ENCODE measurements around the gene INSRR. TPM values are rescaled to one million over a fixed set of nuclear protein-coding genes. Genes with fewer than 3 reads are reported as not detected.

Gene INSRR
- total and polyA plus RNA-seq, 9 donors = 0.02 to 0.15 TPM; not detected in 7

DNA sequence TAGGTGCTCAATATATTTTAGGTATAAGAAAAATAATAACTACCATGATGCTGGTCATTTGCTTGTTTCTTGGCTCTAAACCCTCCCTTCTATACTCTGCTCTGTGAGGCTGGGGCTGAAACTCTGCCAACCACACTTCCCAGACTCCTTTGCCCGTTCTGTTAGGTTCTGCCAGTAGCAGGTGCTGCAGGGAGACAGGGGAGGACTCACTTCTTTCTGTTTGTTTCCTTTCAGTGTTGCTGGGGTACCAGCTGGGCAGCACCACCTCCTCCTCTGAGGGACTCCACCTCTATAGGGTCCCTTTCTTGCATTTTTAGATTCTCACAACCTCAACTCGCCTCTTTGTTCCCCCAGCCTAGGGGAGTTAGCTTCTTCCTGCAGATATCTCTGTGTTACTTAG is 25.3 kb downstream of the INSRR start:
- Histone ChIP-seq H3K4me1 (ENCODE audit: insufficient read depth) (no peaks in the 10 kb centered on the region), H3K27ac (no peak overlapping the region), H3K27me3 (no peaks in the 10 kb centered on the region), H3K9me3 (no peaks in the 10 kb centered on the region), H3K36me3 (no peaks in the 10 kb centered on the region), H3K4me3 (no peak overlapping the region)
- TF ChIP-seq, protein P1, sequence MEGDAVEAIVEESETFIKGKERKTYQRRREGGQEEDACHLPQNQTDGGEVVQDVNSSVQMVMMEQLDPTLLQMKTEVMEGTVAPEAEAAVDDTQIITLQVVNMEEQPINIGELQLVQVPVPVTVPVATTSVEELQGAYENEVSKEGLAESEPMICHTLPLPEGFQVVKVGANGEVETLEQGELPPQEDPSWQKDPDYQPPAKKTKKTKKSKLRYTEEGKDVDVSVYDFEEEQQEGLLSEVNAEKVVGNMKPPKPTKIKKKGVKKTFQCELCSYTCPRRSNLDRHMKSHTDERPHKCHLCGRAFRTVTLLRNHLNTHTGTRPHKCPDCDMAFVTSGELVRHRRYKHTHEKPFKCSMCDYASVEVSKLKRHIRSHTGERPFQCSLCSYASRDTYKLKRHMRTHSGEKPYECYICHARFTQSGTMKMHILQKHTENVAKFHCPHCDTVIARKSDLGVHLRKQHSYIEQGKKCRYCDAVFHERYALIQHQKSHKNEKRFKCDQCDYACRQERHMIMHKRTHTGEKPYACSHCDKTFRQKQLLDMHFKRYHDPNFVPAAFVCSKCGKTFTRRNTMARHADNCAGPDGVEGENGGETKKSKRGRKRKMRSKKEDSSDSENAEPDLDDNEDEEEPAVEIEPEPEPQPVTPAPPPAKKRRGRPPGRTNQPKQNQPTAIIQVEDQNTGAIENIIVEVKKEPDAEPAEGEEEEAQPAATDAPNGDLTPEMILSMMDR (IDR thresholded peaks at IDR 0.05) = no peak
- TF ChIP-seq POLR2A (IDR thresholded peaks at IDR 0.05) (no peak), EP300 (IDR thresholded peaks at IDR 0.05) (no peak)
- WGBS, 3 donors = 56 to 59% (median 59%) methylated on average over 2 of the region's 2 CpGs
- intact Hi-C loops (cut with DNase I) = no loop called here
- DNase-seq = no peak

DNA sequence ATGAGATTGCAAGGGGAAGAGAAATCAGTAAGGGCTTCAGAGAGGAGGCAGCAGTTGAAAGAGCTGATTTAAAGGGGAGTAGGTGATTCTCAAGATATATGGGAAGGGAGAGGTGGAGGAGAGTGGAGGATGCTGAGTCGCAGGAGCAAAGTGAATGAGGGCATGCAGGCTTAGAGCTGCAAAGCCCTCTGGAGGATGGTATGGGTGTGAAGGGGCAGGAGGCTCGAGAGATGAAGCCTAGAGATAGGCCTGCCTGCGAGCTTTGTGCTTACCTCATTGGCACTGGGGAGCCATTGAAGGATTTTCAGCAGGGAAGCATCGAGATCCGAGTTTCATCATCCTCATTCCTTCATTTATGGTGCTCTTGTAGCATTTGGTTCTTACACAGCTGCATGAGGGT is 26.5 kb downstream of the INSRR start:
- Histone ChIP-seq H3K4me3 (no peak overlapping the region), H3K9me3 (no peaks in the 10 kb centered on the region), H3K27ac (no peak overlapping the region), H3K4me1 (ENCODE audit: insufficient read depth) (no peaks in the 10 kb centered on the region), H3K27me3 (no peaks in the 10 kb centered on the region), H3K36me3 (no peaks in the 10 kb centered on the region)
- whole genome bisulfite sequencing, 3 donors = 65 to 70% (median 69%) methylated on average over 5 of the region's 5 CpGs
- TF ChIP-seq EP300 (IDR thresholded peaks at IDR 0.05) (no peak), POLR2A (IDR thresholded peaks at IDR 0.05) (no peak)
- TF ChIP-seq, protein P1 (IDR thresholded peaks at IDR 0.05) = no peak
- DNase-seq = no peak
- intact Hi-C loops (cut with DNase I) = no loop called here

DNA sequence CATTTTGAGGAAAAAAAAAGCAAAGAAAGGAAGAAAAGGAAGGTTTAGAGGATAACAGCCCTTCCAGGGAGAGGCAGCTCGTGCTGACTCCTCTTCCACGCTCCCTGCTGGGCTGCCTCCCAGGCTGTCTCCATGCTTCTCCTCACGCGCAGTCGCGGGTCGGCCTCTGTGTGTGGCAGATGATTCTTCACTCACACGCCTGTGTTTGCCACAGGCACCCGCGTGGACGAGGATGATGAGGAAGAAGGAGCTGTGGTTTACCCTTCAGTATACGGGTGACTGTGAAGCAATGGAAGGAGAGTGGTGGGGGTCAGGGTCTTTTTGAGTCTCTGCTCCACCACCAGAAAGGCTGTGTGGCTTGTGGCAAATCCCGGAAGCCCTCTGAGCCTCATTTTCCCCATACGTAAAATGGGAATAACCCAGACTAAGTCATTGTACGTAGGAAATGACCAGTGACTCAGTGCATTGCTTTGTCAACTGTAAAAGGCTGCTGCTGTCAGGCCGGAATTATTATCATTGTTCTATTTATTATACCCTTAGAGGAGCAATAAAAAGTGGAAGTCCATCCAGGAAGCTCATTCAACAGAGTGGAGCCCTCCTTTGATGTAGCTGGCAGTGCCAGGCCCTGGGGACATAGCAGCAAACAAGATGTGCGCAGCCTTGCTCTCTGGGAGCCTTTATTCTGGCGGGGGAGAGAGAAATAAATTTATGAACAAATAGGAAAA is 30.4 kb downstream of the INSRR start:
- no peak overlapping the region for H3K4me3 ChIP-seq
- 67 to 80% (median 74%) methylated on average over 18 of the region's 18 CpGs for WGBS, 3 donors
- no peaks in the 10 kb centered on the region for H3K27me3 ChIP-seq
- TF ChIP-seq POLR2A (IDR thresholded peaks at IDR 0.05) (no peak), EP300 (IDR thresholded peaks at IDR 0.05) (no peak)
- TF ChIP-seq, protein P1 (IDR thresholded peaks at IDR 0.05) = no peak
- no peak for DNase-seq
- intact Hi-C loops (cut with DNase I) = no loop called here
- no peaks in the 10 kb centered on the region for H3K4me1 ChIP-seq (ENCODE audit: insufficient read depth)
- H3K9me3 ChIP-seq = no peaks in the 10 kb centered on the region
- no peaks in the 10 kb centered on the region for H3K36me3 ChIP-seq
- H3K27ac ChIP-seq = no peak overlapping the region

DNA sequence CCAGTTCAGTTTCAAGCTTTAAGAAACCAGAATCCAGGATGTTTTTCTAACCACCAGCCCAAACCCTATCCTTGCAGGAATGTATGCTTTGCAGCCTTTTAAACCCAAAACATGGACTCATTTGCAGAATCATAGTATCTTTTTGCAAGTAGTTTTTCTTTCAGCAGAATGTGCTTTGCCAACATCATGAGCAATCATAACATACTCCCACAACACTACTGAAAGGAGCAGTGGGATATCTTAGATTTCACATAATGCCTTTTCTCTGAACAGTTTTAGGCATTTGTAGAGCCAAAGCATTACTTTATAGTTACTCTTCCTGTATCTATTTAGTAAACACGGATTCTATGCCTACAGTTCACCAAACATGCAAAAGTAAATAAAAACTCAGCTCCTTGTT is 32.3 kb downstream of the INSRR start:
- intact Hi-C loops (cut with DNase I) = no loop called here
- Histone ChIP-seq H3K9me3 (no peaks in the 10 kb centered on the region), H3K4me3 (no peak overlapping the region), H3K36me3 (no peaks in the 10 kb centered on the region), H3K27me3 (no peaks in the 10 kb centered on the region), H3K27ac (no peak overlapping the region), H3K4me1 (ENCODE audit: insufficient read depth) (no peaks in the 10 kb centered on the region)
- TF ChIP-seq, protein P1 (IDR thresholded peaks at IDR 0.05) = no peak
- no peak for TF ChIP-seq EP300 (IDR thresholded peaks at IDR 0.05)
- TF ChIP-seq POLR2A (IDR thresholded peaks at IDR 0.05) = no peak
- WGBS, 3 donors = 4 to 12% (median 9%) methylated on average over 1 of the region's 1 CpG
- DNase-seq = no peak

Measured in ovary (tissue), 9 donors.